ENCODE measurements around the gene NOB1. TPM values are rescaled to one million over a fixed set of nuclear protein-coding genes. Genes with fewer than 3 reads are reported as not detected.

NOB1 gene
- total and polyA plus RNA-seq, 7 donors: 21.0 to 49.1 (median 36.0) TPM

GRCh38 chr16:69784586-69784985 lies 29.9 kb upstream of the NOB1 start:
- Histone ChIP-seq H3K27me3 (no peaks in the 10 kb centered on the region), H3K27ac (no peak overlapping the region), H3K36me3 (peaks cover 0 to 30% (median 17%) of the 10 kb centered on the region in 4 donors), H3K4me3 (no peak overlapping the region), H3K4me1 (no peaks in the 10 kb centered on the region), H3K9me3 (no peaks in the 10 kb centered on the region)
- WGBS, 2 donors: 93 to 95% methylated on average over 6 of the region's 6 CpGs
- TF ChIP-seq EP300 (IDR thresholded peaks at IDR 0.05): no peak
- TF ChIP-seq, protein P1, sequence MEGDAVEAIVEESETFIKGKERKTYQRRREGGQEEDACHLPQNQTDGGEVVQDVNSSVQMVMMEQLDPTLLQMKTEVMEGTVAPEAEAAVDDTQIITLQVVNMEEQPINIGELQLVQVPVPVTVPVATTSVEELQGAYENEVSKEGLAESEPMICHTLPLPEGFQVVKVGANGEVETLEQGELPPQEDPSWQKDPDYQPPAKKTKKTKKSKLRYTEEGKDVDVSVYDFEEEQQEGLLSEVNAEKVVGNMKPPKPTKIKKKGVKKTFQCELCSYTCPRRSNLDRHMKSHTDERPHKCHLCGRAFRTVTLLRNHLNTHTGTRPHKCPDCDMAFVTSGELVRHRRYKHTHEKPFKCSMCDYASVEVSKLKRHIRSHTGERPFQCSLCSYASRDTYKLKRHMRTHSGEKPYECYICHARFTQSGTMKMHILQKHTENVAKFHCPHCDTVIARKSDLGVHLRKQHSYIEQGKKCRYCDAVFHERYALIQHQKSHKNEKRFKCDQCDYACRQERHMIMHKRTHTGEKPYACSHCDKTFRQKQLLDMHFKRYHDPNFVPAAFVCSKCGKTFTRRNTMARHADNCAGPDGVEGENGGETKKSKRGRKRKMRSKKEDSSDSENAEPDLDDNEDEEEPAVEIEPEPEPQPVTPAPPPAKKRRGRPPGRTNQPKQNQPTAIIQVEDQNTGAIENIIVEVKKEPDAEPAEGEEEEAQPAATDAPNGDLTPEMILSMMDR (IDR thresholded peaks at IDR 0.05): no peak
- no peak for TF ChIP-seq POLR2A (IDR thresholded peaks at IDR 0.05)
- no peak for TF ChIP-seq POLR2AphosphoS5 (IDR thresholded peaks at IDR 0.05)
- intact Hi-C loops (cut with DNase I): no loop called here
- no peak for DNase-seq

- Histone ChIP-seq H3K4me3 (no peak overlapping the region), H3K4me1 (no peaks in the 10 kb centered on the region), H3K27ac (no peak overlapping the region), H3K9me3 (no peaks in the 10 kb centered on the region), H3K36me3 (peaks cover 0 to 5% (median 0%) of the 10 kb centered on the region in 4 donors), H3K27me3 (no peaks in the 10 kb centered on the region)
- intact Hi-C loops (cut with DNase I): no loop called here
- no peak for DNase-seq
- TF ChIP-seq EP300 (IDR thresholded peaks at IDR 0.05) (no peak), POLR2AphosphoS5 (IDR thresholded peaks at IDR 0.05) (no peak), POLR2A (IDR thresholded peaks at IDR 0.05) (no peak)
- TF ChIP-seq, protein P1 (IDR thresholded peaks at IDR 0.05): no peak
- WGBS, 2 donors: 85 to 87% methylated on average over 3 of the region's 3 CpGs
Measured at GRCh38 chr16:69781118-69781517, 26.4 kb upstream of the NOB1 start.

DNA sequence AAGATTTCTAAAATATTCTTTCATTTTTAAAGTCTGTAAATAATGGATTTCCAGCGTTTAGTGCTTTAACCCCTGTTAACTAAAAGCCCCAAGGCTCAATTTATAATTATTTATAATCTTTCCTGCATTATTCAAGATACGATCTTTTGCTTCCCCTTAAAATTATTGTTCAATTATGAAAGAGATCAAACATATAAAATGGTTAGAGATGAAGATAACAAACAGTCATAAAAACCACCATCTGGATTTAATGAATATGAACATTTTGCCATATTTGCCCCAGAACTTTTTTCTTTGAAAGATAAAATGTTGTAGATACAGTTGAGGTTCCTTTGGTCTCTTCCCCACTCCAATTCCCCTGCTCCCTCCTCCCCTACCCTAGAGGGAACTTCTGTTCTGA lies 25.0 kb upstream of the NOB1 start:
- H3K9me3 ChIP-seq: no peaks in the 10 kb centered on the region
- 61 to 87% methylated on average over 2 of the region's 2 CpGs for WGBS, 2 donors
- no peak for DNase-seq
- no peak overlapping the region for H3K27ac ChIP-seq
- intact Hi-C loops (cut with DNase I): no loop called here
- no peaks in the 10 kb centered on the region for H3K27me3 ChIP-seq
- no peaks in the 10 kb centered on the region for H3K4me1 ChIP-seq
- H3K36me3 ChIP-seq: peaks cover 0 to 5% (median 0%) of the 10 kb centered on the region in 4 donors
- no peak overlapping the region for H3K4me3 ChIP-seq
- TF ChIP-seq, protein P1 (IDR thresholded peaks at IDR 0.05): no peak
- no peak for TF ChIP-seq POLR2A (IDR thresholded peaks at IDR 0.05)
- no peak for TF ChIP-seq EP300 (IDR thresholded peaks at IDR 0.05)
- TF ChIP-seq POLR2AphosphoS5 (IDR thresholded peaks at IDR 0.05): no peak

DNA sequence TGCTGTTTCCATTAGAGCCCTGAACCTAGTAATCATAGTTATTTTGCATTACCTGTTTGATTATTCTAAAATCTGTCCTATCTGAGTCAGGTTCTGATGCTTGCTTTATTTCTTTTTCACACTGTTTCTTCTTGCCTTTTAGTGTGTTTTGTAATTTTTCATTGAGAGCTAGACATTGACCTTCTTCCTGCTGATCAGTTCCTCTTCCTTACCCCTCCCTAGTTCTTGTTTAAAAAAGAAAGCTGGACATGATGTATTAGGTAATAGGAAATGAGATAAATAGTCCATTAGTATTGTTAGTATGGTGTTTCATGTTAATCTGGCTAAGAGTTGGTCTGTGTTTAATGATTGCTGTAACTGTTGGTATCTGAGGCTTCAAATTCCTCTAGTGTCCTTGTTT lies 20.8 kb upstream of the NOB1 start:
- H3K36me3 ChIP-seq: no peaks in the 10 kb centered on the region
- H3K4me3 ChIP-seq: no peak overlapping the region
- no peak overlapping the region for H3K27ac ChIP-seq
- H3K4me1 ChIP-seq: no peaks in the 10 kb centered on the region
- no peaks in the 10 kb centered on the region for H3K27me3 ChIP-seq
- no peaks in the 10 kb centered on the region for H3K9me3 ChIP-seq
- intact Hi-C loops (cut with DNase I): no loop called here
- no peak for DNase-seq
- no peak for TF ChIP-seq POLR2AphosphoS5 (IDR thresholded peaks at IDR 0.05)
- no peak for TF ChIP-seq EP300 (IDR thresholded peaks at IDR 0.05)
- TF ChIP-seq, protein P1 (IDR thresholded peaks at IDR 0.05): no peak
- no peak for TF ChIP-seq POLR2A (IDR thresholded peaks at IDR 0.05)

DNA sequence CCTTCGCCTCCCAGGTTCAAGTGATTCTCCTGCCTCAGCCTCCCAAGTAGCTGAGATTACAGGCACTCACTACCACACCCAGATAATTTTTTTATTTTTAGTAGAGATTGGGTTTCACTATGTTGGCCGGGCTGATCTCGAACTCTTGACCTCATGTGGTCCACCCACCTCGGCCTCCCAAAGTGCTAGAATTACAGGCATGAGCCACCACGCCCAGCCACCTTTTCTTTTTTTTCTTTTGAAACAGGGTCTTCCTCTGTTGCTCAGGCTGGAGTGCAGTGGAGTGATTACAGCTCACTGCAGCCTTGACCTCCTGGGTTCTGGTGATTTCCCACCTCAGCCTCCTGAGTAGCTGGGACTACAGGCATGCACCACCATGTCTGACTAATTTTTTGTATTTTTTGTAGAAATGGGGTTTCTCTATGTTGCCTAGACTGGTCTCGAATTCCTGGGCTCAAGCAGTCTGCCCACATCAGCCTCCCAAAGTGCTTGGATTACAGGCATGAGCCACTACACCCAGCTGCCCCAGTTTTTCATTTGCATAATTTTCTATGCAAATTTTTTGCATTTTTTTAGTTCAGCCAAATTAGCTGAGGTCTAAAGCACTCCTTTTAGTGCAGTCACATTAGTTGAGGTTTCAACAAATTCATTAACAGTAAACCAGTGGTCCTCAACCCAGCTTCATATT lies 18.7 kb upstream of the NOB1 start:
- Histone ChIP-seq H3K4me3 (no peak overlapping the region), H3K9me3 (no peaks in the 10 kb centered on the region), H3K27ac (no peak overlapping the region), H3K36me3 (no peaks in the 10 kb centered on the region), H3K4me1 (no peaks in the 10 kb centered on the region), H3K27me3 (no peaks in the 10 kb centered on the region)
- intact Hi-C loops (cut with DNase I): no loop called here
- DNase-seq: no peak
- TF ChIP-seq, protein P1 (IDR thresholded peaks at IDR 0.05): no peak
- TF ChIP-seq POLR2AphosphoS5 (IDR thresholded peaks at IDR 0.05) (no peak), EP300 (IDR thresholded peaks at IDR 0.05) (no peak), POLR2A (IDR thresholded peaks at IDR 0.05) (no peak)
- WGBS, 2 donors: 70 to 79% methylated on average over 6 of the region's 6 CpGs

Data from sigmoid colon (tissue), 7 donors.